Keratinocyte (primary cell): ENCODE results near the gene GLP2R. TPM values are rescaled to one million over a fixed set of nuclear protein-coding genes. Genes with fewer than 3 reads are reported as not detected.

ENCODE experiments used
- DNase-seq: peaks from one replicate; pipeline ENCODE4 v3.0.0-alpha.2; 2011; ENCODE audit warnings: low read depth, missing footprints, low spot score
- FAIRE-seq: peaks from 2 replicates; lab custom pipeline; 2011; peaks lifted over from hg19 to GRCh38; lab: Jason Lieb, UNC
- H2AFZ ChIP-seq: 2 replicates; pipeline ENCODE4 v1.6.0; 2012; ENCODE audit warnings: low read length, control low read depth, inconsistent platforms; ENCODE audit not compliant: control insufficient read depth
- H3K27ac ChIP-seq: 2 replicates; pipeline ENCODE4 v1.5.1; 2011; ENCODE audit warnings: low read length; ENCODE audit not compliant: control insufficient read depth, insufficient read depth
- H3K27me3 ChIP-seq: 3 replicates; pipeline ENCODE4 v1.6.0; 2011; ENCODE audit warnings: low read length; ENCODE audit not compliant: control insufficient read depth, insufficient read depth; ENCODE audit errors: extremely low read depth
- H3K36me3 ChIP-seq, 2 experiments: 2 replicates in 1 of 2; 3 replicates in 1 of 2; pipeline ENCODE4 v1.5.1; 2011; ENCODE audit warnings: low read length in 2 of 2, mild to moderate bottlenecking in 1 of 2; ENCODE audit not compliant: control insufficient read depth in 2 of 2, insufficient read depth in 2 of 2; ENCODE audit errors: extremely low read depth in 1 of 2
- H3K4me1 ChIP-seq: 3 replicates; pipeline ENCODE4 v1.5.1; 2011; ENCODE audit warnings: low read length; ENCODE audit not compliant: control insufficient read depth, insufficient read depth; ENCODE audit errors: extremely low read depth
- H3K4me2 ChIP-seq: 3 replicates; pipeline ENCODE4 v1.6.0; 2011; ENCODE audit warnings: low read depth, low read length; ENCODE audit not compliant: control insufficient read depth, insufficient read depth; ENCODE audit errors: extremely low read depth
- H3K4me3 ChIP-seq, 3 experiments: fragments of 200-600 bp in 1 of 3; sonication (generic) in 1 of 3; 2 replicates in 2 of 3; 3 replicates in 1 of 3; pipeline ENCODE4 v1.5.1; 2011 to 2016; ENCODE audit warnings: low read length in 3 of 3, mild to moderate bottlenecking in 3 of 3, control low read depth in 2 of 3, inconsistent platforms in 1 of 3, low read depth in 1 of 3, mixed read lengths in 1 of 3, mixed run types in 1 of 3, moderate library complexity in 1 of 3; ENCODE audit not compliant: control insufficient read depth in 2 of 3, insufficient read depth in 2 of 3; ENCODE audit errors: extremely low read depth in 1 of 3
- H3K79me2 ChIP-seq: 2 replicates; pipeline ENCODE4 v1.6.0; 2012; ENCODE audit warnings: low read length; ENCODE audit not compliant: control insufficient read depth, insufficient read depth
- H3K9ac ChIP-seq: 3 replicates; pipeline ENCODE4 v1.6.0; 2011; ENCODE audit warnings: low read length; ENCODE audit not compliant: control insufficient read depth, insufficient read depth; ENCODE audit errors: extremely low read depth
- H3K9me1 ChIP-seq: 3 replicates; pipeline ENCODE4 v1.6.0; 2011; ENCODE audit warnings: low read length; ENCODE audit not compliant: control insufficient read depth, insufficient read depth; ENCODE audit errors: extremely low read depth
- H3K9me3 ChIP-seq: 2 replicates; pipeline ENCODE4 v1.5.1; 2012; ENCODE audit warnings: low read depth, low read length; ENCODE audit not compliant: control insufficient read depth
- H4K20me1 ChIP-seq: 3 replicates; pipeline ENCODE4 v1.6.0; 2011; ENCODE audit warnings: low read length; ENCODE audit not compliant: control insufficient read depth, insufficient read depth; ENCODE audit errors: extremely low read depth
- EZH2 ChIP-seq: IDR thresholded peaks from one replicate; pipeline ENCODE4 v1.6.1; 2012; ENCODE audit warnings: inconsistent platforms, mild to moderate bottlenecking, low read length, moderate library complexity
- dilution Hi-C: fragments of 300-500 bp; cut with MboI; formaldehyde crosslinking; loops from one replicate; pipeline ENCODE4 v1.7.0; 2020; ENCODE audit warnings: low sequenced_read_pairs; ENCODE audit not compliant: extremely low pct_ligation_motif_present
- polyA plus RNA-seq, 5 experiments: library from polyadenylated mRNA; depleted of rRNA in 3 of 5; stranded (reverse) in 3 of 5; stranded (forward) in 1 of 5; unstranded in 1 of 5; fragments of >200 nt; gene quantifications; 1 replicate in 1 of 5; 2 replicates in 3 of 5; 3 replicates in 1 of 5; pipeline versions ENCODE4 v1.2.1 to v1.2.3, GENCODE V29; 2011 to 2012; ENCODE audit warnings: missing spikeins in 2 of 5, low read depth in 1 of 5, low replicate concordance in 1 of 5
- TF ChIP-seq, protein P1 (sequence below), 3 experiments: IDR thresholded peaks in 1 of 3; conservative IDR thresholded peaks in 1 of 3; optimal IDR thresholded peaks in 1 of 3; 2 replicates in 2 of 3; 3 replicates in 1 of 3; pipeline versions ENCODE3 to v1.5.1; 2011; ENCODE audit warnings: low read length in 3 of 3, mild to moderate bottlenecking in 3 of 3, moderate library complexity in 2 of 3, control low read depth in 1 of 3, inconsistent platforms in 1 of 3; ENCODE audit not compliant: insufficient read depth in 2 of 3; ENCODE audit errors: extremely low read depth in 1 of 3

The GLP2R gene
- polyA plus RNA-seq, 1 donor (not counting 4 experiments of a cell fraction or from before 2014, with no cell fraction given), result not detected

DNA sequence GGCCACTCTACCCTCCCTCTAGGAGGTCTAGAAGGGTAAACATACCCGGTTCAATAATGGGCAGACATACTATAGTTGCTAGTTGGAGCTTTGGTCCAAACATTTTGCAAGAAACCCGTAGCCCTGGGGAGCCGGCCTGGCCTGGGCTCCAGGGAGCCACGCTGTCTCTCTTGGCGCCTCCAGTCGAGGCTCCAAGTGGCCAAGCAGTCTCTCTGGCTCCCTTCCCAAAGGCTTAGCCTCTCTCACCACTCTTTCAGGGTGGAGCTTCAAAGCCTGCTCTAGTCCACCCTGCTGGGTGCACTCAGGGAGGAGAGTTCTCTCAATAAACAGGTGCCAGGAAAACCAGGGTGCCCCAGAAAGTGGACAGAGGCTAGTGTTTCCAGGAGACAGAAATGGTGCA, 47.1 kb downstream of the GLP2R start:
- Histone ChIP-seq H3K9me1 (no peaks in the 10 kb centered on the region), H2AFZ (no peak overlapping the region), H3K36me3 (no peaks in the 10 kb centered on the region), H3K4me1 (no peaks in the 10 kb centered on the region), H4K20me1 (no peaks in the 10 kb centered on the region), H3K27ac (no peak overlapping the region), H3K9ac (no peak overlapping the region), H3K4me3 (no peak overlapping the region), H3K9me3 (no peaks in the 10 kb centered on the region), H3K4me2 (no peak overlapping the region), H3K79me2 (no peaks in the 10 kb centered on the region), H3K27me3 (no peaks in the 10 kb centered on the region)
- TF ChIP-seq EZH2, result no peak
- TF ChIP-seq, protein P1, sequence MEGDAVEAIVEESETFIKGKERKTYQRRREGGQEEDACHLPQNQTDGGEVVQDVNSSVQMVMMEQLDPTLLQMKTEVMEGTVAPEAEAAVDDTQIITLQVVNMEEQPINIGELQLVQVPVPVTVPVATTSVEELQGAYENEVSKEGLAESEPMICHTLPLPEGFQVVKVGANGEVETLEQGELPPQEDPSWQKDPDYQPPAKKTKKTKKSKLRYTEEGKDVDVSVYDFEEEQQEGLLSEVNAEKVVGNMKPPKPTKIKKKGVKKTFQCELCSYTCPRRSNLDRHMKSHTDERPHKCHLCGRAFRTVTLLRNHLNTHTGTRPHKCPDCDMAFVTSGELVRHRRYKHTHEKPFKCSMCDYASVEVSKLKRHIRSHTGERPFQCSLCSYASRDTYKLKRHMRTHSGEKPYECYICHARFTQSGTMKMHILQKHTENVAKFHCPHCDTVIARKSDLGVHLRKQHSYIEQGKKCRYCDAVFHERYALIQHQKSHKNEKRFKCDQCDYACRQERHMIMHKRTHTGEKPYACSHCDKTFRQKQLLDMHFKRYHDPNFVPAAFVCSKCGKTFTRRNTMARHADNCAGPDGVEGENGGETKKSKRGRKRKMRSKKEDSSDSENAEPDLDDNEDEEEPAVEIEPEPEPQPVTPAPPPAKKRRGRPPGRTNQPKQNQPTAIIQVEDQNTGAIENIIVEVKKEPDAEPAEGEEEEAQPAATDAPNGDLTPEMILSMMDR (optimal IDR thresholded peaks at IDR 0.05 in 1 of 3, IDR thresholded peaks at IDR 0.05 in 1 of 3, conservative IDR thresholded peaks at IDR 0.05 in 1 of 3; ENCODE audit: extremely low read depth in 1 of 3, insufficient read depth in 2 of 3, low read length in 3 of 3), result no peak
- FAIRE-seq (no peak), DNase-seq (no peak)
- dilution Hi-C loops, result no loop called here

DNA sequence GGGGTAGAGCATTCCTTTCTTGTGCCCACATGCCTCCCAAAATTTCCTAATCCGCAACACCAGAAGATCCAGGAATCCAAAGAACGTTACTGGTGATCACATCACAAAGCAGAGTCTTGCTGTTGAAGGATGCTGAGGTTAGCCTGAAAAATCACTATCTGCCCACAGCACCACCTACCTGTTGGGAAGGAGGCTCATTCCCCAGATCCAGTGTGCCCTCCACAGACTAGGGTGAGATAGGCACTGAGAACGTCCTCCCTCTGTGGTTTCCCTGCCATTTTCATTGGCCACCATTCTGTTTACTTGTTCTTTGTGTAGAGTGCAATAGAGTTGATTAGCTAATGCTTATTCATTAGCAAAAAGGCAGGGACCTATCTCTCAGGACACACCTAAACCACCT, 49.0 kb downstream of the GLP2R start:
- no peaks in the 10 kb centered on the region for H3K27me3 ChIP-seq
- dilution Hi-C loops, result no loop called here
- H4K20me1 ChIP-seq, result no peaks in the 10 kb centered on the region
- no peak overlapping the region for H3K4me3 ChIP-seq
- H3K36me3 ChIP-seq, result no peaks in the 10 kb centered on the region
- no peak overlapping the region for H3K4me2 ChIP-seq
- TF ChIP-seq, protein P1 (optimal IDR thresholded peaks at IDR 0.05 in 1 of 3, IDR thresholded peaks at IDR 0.05 in 1 of 3, conservative IDR thresholded peaks at IDR 0.05 in 1 of 3; ENCODE audit: extremely low read depth in 1 of 3, insufficient read depth in 2 of 3, low read length in 3 of 3), result no peak
- TF ChIP-seq EZH2, result no peak
- H2AFZ ChIP-seq, result no peak overlapping the region
- no peaks in the 10 kb centered on the region for H3K4me1 ChIP-seq
- no peak overlapping the region for H3K27ac ChIP-seq
- H3K9ac ChIP-seq, result no peak overlapping the region
- H3K79me2 ChIP-seq, result no peaks in the 10 kb centered on the region
- no peaks in the 10 kb centered on the region for H3K9me1 ChIP-seq
- DNase-seq, result no peak
- no peak for FAIRE-seq
- no peaks in the 10 kb centered on the region for H3K9me3 ChIP-seq
